GM19043 (cell line): Measurements from ENCODE around the gene HS6ST2.

Experiments used
- ATAC-seq: cut with Tn5 transposase; IDR thresholded peaks from one replicate; pipeline ENCODE4 v1.9.1; 2021; ENCODE audit warnings: low read depth; ENCODE audit not compliant: unreplicated experiment

Gene HS6ST2

GRCh38 chrX:132748909-132749308 is 209.5 kb downstream of the HS6ST2 start:
- no peak for ATAC-seq

- ATAC-seq: no peak
These were observed 210.2 kb downstream of the HS6ST2 start for GRCh38 chrX:132748268-132748667.

GRCh38 chrX:132745593-132745992 is 212.8 kb downstream of the HS6ST2 start:
- no peak for ATAC-seq

- ATAC-seq: no peak
These were observed 214.0 kb downstream of the HS6ST2 start for GRCh38 chrX:132744470-132744869.

- ATAC-seq: no peak
These were observed 215.3 kb downstream of the HS6ST2 start for GRCh38 chrX:132743086-132743485.

GRCh38 chrX:132742246-132742645 is 216.2 kb downstream of the HS6ST2 start:
- no peak for ATAC-seq

- ATAC-seq: no peak
These were observed 216.7 kb downstream of the HS6ST2 start for GRCh38 chrX:132741689-132742088.

- ATAC-seq: no peak
These were observed 217.9 kb downstream of the HS6ST2 start for GRCh38 chrX:132740316-132741123.

- no peak for ATAC-seq
These were observed 219.5 kb downstream of the HS6ST2 start for GRCh38 chrX:132738951-132739350.

GRCh38 chrX:132737743-132738142 is 220.7 kb downstream of the HS6ST2 start:
- no peak for ATAC-seq

- ATAC-seq: no peak
These were observed 226.2 kb downstream of the HS6ST2 start for GRCh38 chrX:132732236-132732635.

GRCh38 chrX:132730726-132731125 is 227.7 kb downstream of the HS6ST2 start:
- ATAC-seq: no peak

- no peak for ATAC-seq
These were observed 228.2 kb downstream of the HS6ST2 start for GRCh38 chrX:132730266-132730665.

- ATAC-seq: no peak
These were observed 230.1 kb downstream of the HS6ST2 start for GRCh38 chrX:132728296-132728695.

- no peak for ATAC-seq
These were observed 239.9 kb downstream of the HS6ST2 start for GRCh38 chrX:132718431-132718958.

- no peak for ATAC-seq
These were observed 242.4 kb downstream of the HS6ST2 start for GRCh38 chrX:132716006-132716405.

GRCh38 chrX:132714913-132715312 is 243.5 kb downstream of the HS6ST2 start:
- ATAC-seq: no peak

- no peak for ATAC-seq
These were observed 246.1 kb downstream of the HS6ST2 start for GRCh38 chrX:132712350-132712749.

GRCh38 chrX:132710656-132711155 is 247.7 kb downstream of the HS6ST2 start:
- no peak for ATAC-seq

- no peak for ATAC-seq
These were observed 249.9 kb downstream of the HS6ST2 start for GRCh38 chrX:132708529-132708928.

GRCh38 chrX:132704769-132705168 is 253.7 kb downstream of the HS6ST2 start:
- no peak for ATAC-seq

GRCh38 chrX:132694382-132694781 is 264.0 kb downstream of the HS6ST2 start:
- ATAC-seq: no peak
